IPS-18c (cell line): ENCODE data around the gene SPATA12.
"Not testable (repeated sequence)": the region's sequence is repeated elsewhere in the genome, so short reads cannot be mapped to it uniquely, and the experiment has no call there.

Source experiments
- H3K4me3 ChIP-seq: 2 replicates; pipeline ENCODE4 v1.7.0; 2013; ENCODE audit warnings: low read depth, mild to moderate bottlenecking, low read length, moderate library complexity; ENCODE audit not compliant: insufficient read depth
- H3K9me3 ChIP-seq: one replicate; pipeline ENCODE4 v1.6.1; 2013; ENCODE audit warnings: mild to moderate bottlenecking, low read length, moderate library complexity; ENCODE audit not compliant: control insufficient read depth, insufficient read depth

The SPATA12 gene

GRCh38 chr3:57074135-57074534 is 13.7 kb downstream of the SPATA12 start:
- Histone ChIP-seq H3K4me3 (no peak overlapping the region), H3K9me3 (no peaks in the 10 kb centered on the region)

- H3K9me3 ChIP-seq: no peaks in the 10 kb centered on the region
- H3K4me3 ChIP-seq: no peak overlapping the region
These were observed 16.0 kb downstream of the SPATA12 start for GRCh38 chr3:57076422-57076951.

GRCh38 chr3:57077630-57078343 is 17.3 kb downstream of the SPATA12 start:
- Histone ChIP-seq H3K4me3 (peak overlapping the region; percentile 83), H3K9me3 (no peaks in the 10 kb centered on the region)

GRCh38 chr3:57078344-57078634 is 17.8 kb downstream of the SPATA12 start:
- peak overlapping the region; percentile 83 for H3K4me3 ChIP-seq
- H3K9me3 ChIP-seq: no peaks in the 10 kb centered on the region

GRCh38 chr3:57078635-57079473 is 18.4 kb downstream of the SPATA12 start:
- H3K9me3 ChIP-seq: no peaks in the 10 kb centered on the region
- peak overlapping the region; percentile 83 for H3K4me3 ChIP-seq

- Histone ChIP-seq H3K9me3 (no peaks in the 10 kb centered on the region), H3K4me3 (peak overlapping the region; percentile 83)
These were observed 19.0 kb downstream of the SPATA12 start for GRCh38 chr3:57079474-57079831.

- H3K4me3 ChIP-seq: no peak overlapping the region
- H3K9me3 ChIP-seq: no peaks in the 10 kb centered on the region
These were observed 19.7 kb downstream of the SPATA12 start for GRCh38 chr3:57080171-57080570.

- H3K9me3 ChIP-seq: no peaks in the 10 kb centered on the region
- H3K4me3 ChIP-seq: no peak overlapping the region
These were observed 20.7 kb downstream of the SPATA12 start for GRCh38 chr3:57081173-57081572.

GRCh38 chr3:57082481-57082880 is 22.0 kb downstream of the SPATA12 start:
- Histone ChIP-seq H3K9me3 (no peaks in the 10 kb centered on the region), H3K4me3 (no peak overlapping the region)

GRCh38 chr3:57083266-57083995 is 23.0 kb downstream of the SPATA12 start:
- H3K4me3 ChIP-seq, H3K9me3 ChIP-seq: not testable (repeated sequence)

- H3K4me3 ChIP-seq: no peak overlapping the region
- H3K9me3 ChIP-seq: no peaks in the 10 kb centered on the region
These were observed 24.7 kb downstream of the SPATA12 start for GRCh38 chr3:57085211-57085610.

GRCh38 chr3:57086201-57086600 is 25.7 kb downstream of the SPATA12 start:
- no peaks in the 10 kb centered on the region for H3K9me3 ChIP-seq

GRCh38 chr3:57087361-57088092 is 27.1 kb downstream of the SPATA12 start:
- H3K9me3 ChIP-seq: no peaks in the 10 kb centered on the region
- H3K4me3 ChIP-seq: no peak overlapping the region

More at GRCh38 chr3:57086201-57086600, 25.7 kb downstream of the SPATA12 start:
- H3K4me3 ChIP-seq: no peak overlapping the region

GRCh38 chr3:57088503-57088902 is 28.0 kb downstream of the SPATA12 start:
- H3K4me3 ChIP-seq: no peak overlapping the region
- no peaks in the 10 kb centered on the region for H3K9me3 ChIP-seq

GRCh38 chr3:57089043-57089442 is 28.6 kb downstream of the SPATA12 start:
- no peak overlapping the region for H3K4me3 ChIP-seq
- no peaks in the 10 kb centered on the region for H3K9me3 ChIP-seq

- Histone ChIP-seq H3K4me3 (no peak overlapping the region), H3K9me3 (no peaks in the 10 kb centered on the region)
These were observed 31.2 kb downstream of the SPATA12 start for GRCh38 chr3:57091521-57092273.
